H1 (cell line): ENCODE data around the gene CDH22. TPM values are rescaled to one million over a fixed set of nuclear protein-coding genes. Genes with fewer than 3 reads are reported as not detected.

ENCODE experiments used
- CTCF ChIA-PET: fragments of 300-600 bp; sonication (Branson Sonifier 250); formaldehyde crosslinking; loops from one replicate; lab custom pipeline; 2021; ENCODE audit not compliant: partially characterized antibody; lab: Charles Lee
- POLR2A ChIA-PET: fragments of 300-600 bp; sonication (Branson Sonifier 250); formaldehyde crosslinking; loops from one replicate; lab custom pipeline; 2021; ENCODE audit warnings: inconsistent platforms; ENCODE audit not compliant: partially characterized antibody; lab: Charles Lee
- DNase-seq, 2 experiments: peaks; one replicate each; pipeline versions ENCODE4 v3.0.0 to v3.0.0-alpha.2; 2010 to 2022; ENCODE audit warnings: low spot score in 2 of 2, low read depth in 1 of 2, mixed read lengths in 1 of 2
- FAIRE-seq: peaks from 2 replicates; lab custom pipeline; 2011; peaks lifted over from hg19 to GRCh38; lab: Jason Lieb, UNC
- H2AFZ ChIP-seq: 2 replicates; pipeline ENCODE4 v1.8.1; 2012; ENCODE audit warnings: low read length, inconsistent platforms
- H2AK5ac ChIP-seq: 2 replicates; pipeline ENCODE4 v1.6.1; 2013; ENCODE audit warnings: low read depth, low read length
- H2BK120ac ChIP-seq: replicated peaks from 2 replicates; pipeline ENCODE3; 2013; ENCODE audit warnings: low read depth, low read length, inconsistent platforms
- H2BK12ac ChIP-seq: 2 replicates; pipeline ENCODE4 v1.6.1; 2013; ENCODE audit warnings: low read depth, low read length
- H2BK15ac ChIP-seq: 2 replicates; pipeline ENCODE4 v1.6.1; 2013; ENCODE audit warnings: low read length
- H2BK20ac ChIP-seq: 2 replicates; pipeline ENCODE4 v1.6.1; 2013; ENCODE audit warnings: low read length
- H2BK5ac ChIP-seq: 2 replicates; pipeline ENCODE4 v1.6.1; 2013; ENCODE audit warnings: low read depth, low read length
- H3K14ac ChIP-seq: 2 replicates; pipeline ENCODE4 v1.6.1; 2013; ENCODE audit warnings: inconsistent platforms; ENCODE audit not compliant: insufficient read length
- H3K18ac ChIP-seq: 2 replicates; pipeline ENCODE4 v1.6.1; 2013; ENCODE audit warnings: low read length; ENCODE audit errors: extremely low read depth
- H3K23ac ChIP-seq: 2 replicates; pipeline ENCODE4 v1.6.1; 2013; ENCODE audit warnings: inconsistent platforms; ENCODE audit not compliant: insufficient read length
- H3K23me2 ChIP-seq: 2 replicates; pipeline ENCODE4 v1.6.1; 2013; ENCODE audit warnings: low read depth, low read length
- H3K27ac ChIP-seq: 2 replicates; pipeline ENCODE4 v1.6.1; 2011; ENCODE audit warnings: low read depth, low read length, inconsistent platforms
- H3K27me3 ChIP-seq, 4 experiments: replicated peaks in 1 of 4; 1 replicate in 1 of 4; 2 replicates in 3 of 4; pipeline versions ENCODE4 v1.6.1 to v1.8.1; 2011 to 2013; ENCODE audit warnings: low read length in 3 of 4, mild to moderate bottlenecking in 3 of 4, inconsistent platforms in 2 of 4, mixed read lengths in 2 of 4, moderate library complexity in 1 of 4; ENCODE audit not compliant: control insufficient read depth in 3 of 4, insufficient read depth in 3 of 4; ENCODE audit errors: extremely low read depth in 1 of 4
- H3K36me3 ChIP-seq, 4 experiments: 2 replicates each; pipeline versions ENCODE4 v1.6.1 to v1.8.1; 2011 to 2013; ENCODE audit warnings: mild to moderate bottlenecking in 4 of 4, low read length in 3 of 4, moderate library complexity in 2 of 4, control low read depth in 1 of 4, inconsistent platforms in 1 of 4; ENCODE audit not compliant: insufficient read depth in 4 of 4, control insufficient read depth in 2 of 4
- H3K4ac ChIP-seq: replicated peaks from 2 replicates; pipeline ENCODE3; 2013; ENCODE audit warnings: low read length, low read depth, mixed read lengths, inconsistent platforms; ENCODE audit not compliant: insufficient read length
- H3K4me1 ChIP-seq, 4 experiments: replicated peaks in 1 of 4; 1 replicate in 1 of 4; 2 replicates in 3 of 4; pipeline versions ENCODE4 v1.6.1 to v1.8.1; 2011 to 2013; ENCODE audit warnings: low read length in 3 of 4, inconsistent platforms in 2 of 4, mixed read lengths in 1 of 4; ENCODE audit not compliant: insufficient read depth in 4 of 4, control insufficient read depth in 3 of 4
- H3K4me2 ChIP-seq, 2 experiments: 2 replicates each; pipeline versions ENCODE4 v1.6.1 to v1.8.1; 2011 to 2013; ENCODE audit warnings: low read depth in 2 of 2, low read length in 2 of 2, control low read depth in 1 of 2, inconsistent platforms in 1 of 2, mild to moderate bottlenecking in 1 of 2; ENCODE audit not compliant: insufficient read depth in 1 of 2
- H3K4me3 ChIP-seq, 4 experiments: fragments of 200-600, 300-600 bp in 1 of 4; sonication (generic), shearing (Covaris generic), sonication (Bioruptor Twin) in 1 of 4; 2 replicates each; pipeline versions ENCODE4 v1.5.1 to v1.8.1; 2011 to 2016; ENCODE audit warnings: low read length in 4 of 4, low read depth in 3 of 4, control low read depth in 2 of 4, inconsistent platforms in 2 of 4, mild to moderate bottlenecking in 2 of 4, mixed read lengths in 1 of 4, moderate library complexity in 1 of 4; ENCODE audit not compliant: insufficient read depth in 2 of 4; ENCODE audit errors: extremely low read depth in 1 of 4
- H3K56ac ChIP-seq: replicated peaks from 2 replicates; pipeline ENCODE3; 2013; ENCODE audit warnings: low read depth, mild to moderate bottlenecking, mixed read lengths, low read length, inconsistent platforms; ENCODE audit not compliant: insufficient read length
- H3K79me1 ChIP-seq: 2 replicates; pipeline ENCODE4 v1.6.1; 2013; ENCODE audit warnings: low read depth, low read length, control low read depth
- H3K79me2 ChIP-seq, 2 experiments: 2 replicates each; pipeline versions ENCODE4 v1.6.1 to v1.8.1; 2012 to 2013; ENCODE audit warnings: low read length in 2 of 2, mild to moderate bottlenecking in 2 of 2, inconsistent platforms in 1 of 2; ENCODE audit not compliant: insufficient read depth in 2 of 2, control insufficient read depth in 1 of 2
- H3K9ac ChIP-seq, 4 experiments: replicated peaks in 1 of 4; 1 replicate in 1 of 4; 2 replicates in 3 of 4; pipeline versions ENCODE4 v1.6.1 to v1.8.1; 2011 to 2013; ENCODE audit warnings: low read depth in 3 of 4, low read length in 3 of 4, control low read depth in 2 of 4, mild to moderate bottlenecking in 2 of 4, moderate library complexity in 2 of 4, inconsistent platforms in 1 of 4; ENCODE audit errors: extremely low read depth in 1 of 4
- H3K9me3 ChIP-seq, 2 experiments: 2 replicates each; pipeline versions ENCODE4 v1.6.1 to v1.8.1; 2012 to 2013; ENCODE audit warnings: mild to moderate bottlenecking in 2 of 2, moderate library complexity in 2 of 2, control low read depth in 1 of 2, inconsistent platforms in 1 of 2, low read depth in 1 of 2, low read length in 1 of 2, mixed read lengths in 1 of 2; ENCODE audit not compliant: insufficient read depth in 2 of 2
- H4K20me1 ChIP-seq, 2 experiments: replicated peaks in 1 of 2; 2 replicates each; pipeline versions ENCODE3 to v1.8.1; 2011 to 2013; ENCODE audit warnings: inconsistent platforms in 2 of 2, low read length in 2 of 2, mild to moderate bottlenecking in 1 of 2; ENCODE audit not compliant: insufficient read depth in 2 of 2, control insufficient read depth in 1 of 2
- H4K5ac ChIP-seq: 2 replicates; pipeline ENCODE4 v1.6.1; 2013; ENCODE audit warnings: low read length, low read depth, mixed read lengths, inconsistent platforms; ENCODE audit not compliant: insufficient read length
- H4K8ac ChIP-seq: 2 replicates; pipeline ENCODE4 v1.8.0; 2013; ENCODE audit warnings: mild to moderate bottlenecking, moderate library complexity, low read length, inconsistent platforms; ENCODE audit not compliant: insufficient read depth; ENCODE audit errors: extremely low read depth
- H4K91ac ChIP-seq: replicated peaks from 2 replicates; pipeline ENCODE3; 2013; ENCODE audit warnings: low read length, mixed read lengths, inconsistent platforms; ENCODE audit not compliant: insufficient read length
- CBX8 ChIP-seq: fragments of 300-800, 300-1000 bp; sonication (generic); IDR thresholded peaks from 2 replicates; pipeline ENCODE4 v1.7.1; 2016; ENCODE audit warnings: low read depth, low read length, borderline replicate concordance
- E2F6 ChIP-seq: IDR thresholded peaks from 2 replicates; pipeline ENCODE4 v1.6.1; 2012; ENCODE audit warnings: inconsistent platforms
- EGR1 ChIP-seq: IDR thresholded peaks from 2 replicates; pipeline ENCODE4 v1.6.1; 2011; ENCODE audit warnings: low read depth, low read length, borderline replicate concordance
- EP300 ChIP-seq, 2 experiments: IDR thresholded peaks; 1 replicate in 1 of 2; 2 replicates in 1 of 2; pipeline ENCODE4 v1.6.1; 2011 to 2012; ENCODE audit warnings: low read depth in 2 of 2, low read length in 2 of 2, mild to moderate bottlenecking in 2 of 2, borderline replicate concordance in 1 of 2, inconsistent platforms in 1 of 2, moderate library complexity in 1 of 2
- HDAC2 ChIP-seq, 2 experiments: fragments of 300-600 bp in 1 of 2; sonication (generic) in 1 of 2; IDR thresholded peaks; 2 replicates each; pipeline ENCODE4 v1.6.1; 2011 to 2012; ENCODE audit warnings: low read depth in 2 of 2, low read length in 2 of 2, mild to moderate bottlenecking in 2 of 2, moderate library complexity in 2 of 2, borderline replicate concordance in 1 of 2, inconsistent platforms in 1 of 2
- MAX ChIP-seq: IDR thresholded peaks from 2 replicates; pipeline ENCODE4 v1.6.1; 2012; ENCODE audit warnings: inconsistent platforms
- SIRT6 ChIP-seq: IDR thresholded peaks from one replicate; pipeline ENCODE4 v1.7.1; 2012; ENCODE audit warnings: low read length, inconsistent platforms
- USF2 ChIP-seq: IDR thresholded peaks from 2 replicates; pipeline ENCODE4 v1.6.1; 2011; ENCODE audit warnings: low read length, improper control_type of control experiment
- WGBS, 2 experiments: shearing (Covaris generic) in 1 of 2; methylation state at CpG; one replicate each; pipeline versions ENCODE4 v1.1.6 to v1.1.7; 2013 to 2015; ENCODE audit warnings: low lambda C conversion rate in 2 of 2, mixed read lengths in 2 of 2, inconsistent platforms in 1 of 2, low coverage in 1 of 2, missing lambda C conversion rate in 1 of 2; ENCODE audit not compliant: insufficient replicate concordance in 2 of 2, insufficient coverage in 1 of 2, insufficient read length in 1 of 2; ENCODE audit errors: extremely low coverage in 1 of 2, missing lambda C conversion rate in 1 of 2; 5-methylcytosine and 5-hydroxymethylcytosine counted together
- polyA plus RNA-seq, 7 experiments: library from polyadenylated mRNA; depleted of rRNA in 3 of 7; stranded (reverse) in 5 of 7; unstranded in 2 of 7; fragments of >200 nt in 5 of 7; fragments of 200-250 nt in 2 of 7; gene quantifications; 1 replicate in 5 of 7; 2 replicates in 1 of 7; 4 replicates in 1 of 7; pipeline versions ENCODE4 v1.2.1 to v1.2.3, GENCODE V29; 2011 to 2013; ENCODE audit warnings: missing spikeins in 2 of 7, mixed read lengths in 2 of 7
- total RNA-seq: library from RNA; stranded (reverse); fragmentation: NEBNext Ultra II Directional; extraction: Animal tissue kit (Norgen Biotek cat#: 25700); gene quantifications from 2 replicates; pipeline ENCODE4 v1.2.1, GENCODE V29; 2021

CDH22 gene
- total and polyA plus RNA-seq, 2 of the 8 experiments (the other 6 are each of a cell fraction or from before 2014, with no cell fraction given), result 0.35 to 0.39 TPM

GRCh38 chr20:46195264-46196036 is 112.8 kb downstream of the CDH22 start:
- H3K9ac ChIP-seq, result no peak overlapping the region
- no peak overlapping the region for H2BK5ac ChIP-seq
- H3K4me2 ChIP-seq, result no peak overlapping the region
- H3K27me3 ChIP-seq, result peaks cover 0 to 6% (median 0%) of the 10 kb centered on the region in 4 experiments; a peak in 1 of 7 replicates
- H2AK5ac ChIP-seq, result no peak overlapping the region
- H4K91ac ChIP-seq, result no peak overlapping the region
- no peak overlapping the region for H2BK15ac ChIP-seq
- FAIRE-seq (no peak), DNase-seq (no peak)
- CTCF ChIA-PET, result interaction anchor here (0.5 kb wide), 1 partner anchor 83 kb away, joined by 4 read pairs; no protein-coding TSS in a partner anchor
- H3K36me3 ChIP-seq, result no peaks in the 10 kb centered on the region
- H3K23me2 ChIP-seq, result peaks cover 5% of the 10 kb centered on the region
- H2BK120ac ChIP-seq, result no peak overlapping the region
- no peak overlapping the region for H3K14ac ChIP-seq
- TF ChIP-seq SIRT6 (no peak), E2F6 (no peak), EGR1 (no peak), EP300 (IDR thresholded peaks at IDR 0.05; ENCODE audit: borderline replicate concordance in 1 of 2, low read depth in 2 of 2, low read length in 2 of 2) (no peak), HDAC2 (IDR thresholded peaks at IDR 0.05; ENCODE audit: borderline replicate concordance in 1 of 2, low read depth in 2 of 2, low read length in 2 of 2) (no peak), CBX8 (no peak), MAX (no peak), USF2 (no peak)
- H3K79me1 ChIP-seq, result no peaks in the 10 kb centered on the region
- no peak overlapping the region for H3K4ac ChIP-seq
- no peak overlapping the region for H2AFZ ChIP-seq
- H3K23ac ChIP-seq, result no peak overlapping the region
- no peak overlapping the region for H3K18ac ChIP-seq
- H3K27ac ChIP-seq, result no peak overlapping the region
- no peaks in the 10 kb centered on the region for H3K9me3 ChIP-seq
- H2BK20ac ChIP-seq, result no peak overlapping the region
- H3K56ac ChIP-seq, result no peak overlapping the region
- no peak overlapping the region for H4K8ac ChIP-seq
- H3K79me2 ChIP-seq, result no peaks in the 10 kb centered on the region
- no peak overlapping the region for H3K4me3 ChIP-seq
- no peak overlapping the region for H4K5ac ChIP-seq
- POLR2A ChIA-PET, result no interaction called here
- no peak overlapping the region for H2BK12ac ChIP-seq
- WGBS, 2 experiments, result 77% methylated on average over 17 of the region's 17 CpGs; no CpG with 5 or more reads in 1 of the 2 experiments
- no peaks in the 10 kb centered on the region for H4K20me1 ChIP-seq
- peaks cover 0 to 14% (median 5%) of the 10 kb centered on the region in 4 experiments; a peak in 5 of 7 replicates for H3K4me1 ChIP-seq
